DND-41 (cell line): Measurements from ENCODE around the gene ABHD15.

Experiments used
- EZH2 ChIP-seq: IDR thresholded peaks from 3 replicates; pipeline ENCODE4 v1.6.1; 2012; ENCODE audit warnings: borderline replicate concordance, low read depth, mild to moderate bottlenecking, moderate library complexity, low read length, inconsistent platforms; ENCODE audit not compliant: severe bottlenecking
- TF ChIP-seq, protein P1 (sequence below): IDR thresholded peaks from 2 replicates; pipeline ENCODE4 v1.5.1; 2012; ENCODE audit warnings: borderline replicate concordance, low read length, moderate library complexity, mild to moderate bottlenecking; ENCODE audit not compliant: poor library complexity, severe bottlenecking; ENCODE audit errors: extremely low read depth

DNA sequence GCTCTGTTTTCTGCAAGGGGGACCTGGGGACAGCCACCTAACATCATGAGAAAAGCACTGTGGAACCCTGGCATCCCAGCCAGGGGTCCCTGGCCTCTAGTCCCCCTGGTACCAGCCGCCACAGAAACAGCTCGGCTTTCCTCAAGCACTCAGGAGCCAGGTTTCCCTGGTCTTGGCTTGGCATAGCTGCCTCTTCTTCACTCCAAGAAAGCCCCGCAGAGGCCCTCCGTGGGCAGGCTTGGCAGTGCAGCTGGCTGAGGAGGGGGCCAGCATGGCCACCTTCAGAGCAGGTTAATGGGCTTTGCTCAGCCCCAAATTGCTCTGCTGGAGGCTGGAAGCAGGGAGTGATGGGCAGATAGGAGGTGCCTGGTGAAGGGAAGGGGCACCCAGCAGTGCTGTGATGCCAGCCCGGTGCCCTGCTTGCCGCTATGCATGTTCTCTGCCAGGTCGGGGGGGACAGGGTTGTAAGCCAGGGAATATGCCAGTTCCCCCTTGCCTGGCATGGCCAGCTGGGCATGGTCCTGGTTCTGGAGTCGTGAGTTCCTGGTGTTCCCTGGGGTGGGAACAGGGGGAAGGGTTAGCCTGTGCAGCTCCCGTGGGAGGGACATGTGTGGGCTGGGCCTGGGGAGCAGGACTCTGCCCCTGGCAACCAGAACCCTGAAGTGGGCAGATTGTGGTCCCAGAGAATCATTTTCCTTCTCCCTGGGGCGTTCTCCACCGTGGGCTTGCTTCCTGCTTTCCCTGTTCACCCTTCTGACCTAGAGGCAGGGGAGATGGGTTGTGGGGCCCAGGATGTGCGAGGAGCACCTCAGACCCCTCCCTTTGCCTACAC, 29.3 kb upstream of the ABHD15 start:
- TF ChIP-seq, protein P1, sequence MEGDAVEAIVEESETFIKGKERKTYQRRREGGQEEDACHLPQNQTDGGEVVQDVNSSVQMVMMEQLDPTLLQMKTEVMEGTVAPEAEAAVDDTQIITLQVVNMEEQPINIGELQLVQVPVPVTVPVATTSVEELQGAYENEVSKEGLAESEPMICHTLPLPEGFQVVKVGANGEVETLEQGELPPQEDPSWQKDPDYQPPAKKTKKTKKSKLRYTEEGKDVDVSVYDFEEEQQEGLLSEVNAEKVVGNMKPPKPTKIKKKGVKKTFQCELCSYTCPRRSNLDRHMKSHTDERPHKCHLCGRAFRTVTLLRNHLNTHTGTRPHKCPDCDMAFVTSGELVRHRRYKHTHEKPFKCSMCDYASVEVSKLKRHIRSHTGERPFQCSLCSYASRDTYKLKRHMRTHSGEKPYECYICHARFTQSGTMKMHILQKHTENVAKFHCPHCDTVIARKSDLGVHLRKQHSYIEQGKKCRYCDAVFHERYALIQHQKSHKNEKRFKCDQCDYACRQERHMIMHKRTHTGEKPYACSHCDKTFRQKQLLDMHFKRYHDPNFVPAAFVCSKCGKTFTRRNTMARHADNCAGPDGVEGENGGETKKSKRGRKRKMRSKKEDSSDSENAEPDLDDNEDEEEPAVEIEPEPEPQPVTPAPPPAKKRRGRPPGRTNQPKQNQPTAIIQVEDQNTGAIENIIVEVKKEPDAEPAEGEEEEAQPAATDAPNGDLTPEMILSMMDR: no peak
- TF ChIP-seq EZH2: no peak
